ENCODE data around the gene TOP3B. TPM values are rescaled to one million over a fixed set of nuclear protein-coding genes. Genes with fewer than 3 reads are reported as not detected.
A peak's percentile ranks its signal among the peaks of the same experiment; 100 is the strongest.

The TOP3B gene
- total RNA-seq, 6 experiments from 2014 or later = 13.5 to 20.4 (median 15.6) TPM

DNA sequence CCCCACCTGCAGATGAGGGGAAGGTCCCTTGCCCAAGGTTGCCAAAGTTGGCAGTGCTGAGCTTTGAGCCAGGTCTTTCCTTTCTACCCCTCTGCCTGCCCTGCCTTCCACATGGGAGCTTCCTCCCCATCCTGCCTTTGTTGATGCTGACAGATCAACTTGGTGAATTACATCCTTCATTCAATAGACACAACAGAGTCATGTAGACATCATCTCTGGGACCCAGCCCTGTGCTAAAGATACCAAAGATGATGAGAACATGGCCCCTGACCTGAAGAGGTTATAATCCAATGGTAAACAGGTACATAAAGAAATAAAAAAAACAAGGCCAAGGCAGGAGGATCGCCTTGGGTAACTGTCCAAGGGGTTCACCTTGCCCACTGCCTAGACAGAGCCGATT is 72.7 kb downstream of the TOP3B start:
- no peak overlapping the region for H3K4me3 ChIP-seq
- peak in 1 of 3 donors; percentile 25 for DNase-seq
- intact Hi-C loops (cut with DNase I) = no loop called here
- no peaks in the 10 kb centered on the region for H3K36me3 ChIP-seq
- no peak overlapping the region for H3K27ac ChIP-seq
- H3K27me3 ChIP-seq = no peaks in the 10 kb centered on the region
- 100% methylated on average over 2 of the region's 2 CpGs for WGBS (ENCODE audit: insufficient coverage, low coverage, low lambda C conversion rate, missing lambda C conversion rate)
- H3K4me1 ChIP-seq = no peaks in the 10 kb centered on the region
- no peak for ATAC-seq
- TF ChIP-seq CTCF (IDR thresholded peaks at IDR 0.05) = no peak
- TF ChIP-seq POLR2A (IDR thresholded peaks at IDR 0.05) = no peak
- H3K9me3 ChIP-seq = no peaks in the 10 kb centered on the region

DNA sequence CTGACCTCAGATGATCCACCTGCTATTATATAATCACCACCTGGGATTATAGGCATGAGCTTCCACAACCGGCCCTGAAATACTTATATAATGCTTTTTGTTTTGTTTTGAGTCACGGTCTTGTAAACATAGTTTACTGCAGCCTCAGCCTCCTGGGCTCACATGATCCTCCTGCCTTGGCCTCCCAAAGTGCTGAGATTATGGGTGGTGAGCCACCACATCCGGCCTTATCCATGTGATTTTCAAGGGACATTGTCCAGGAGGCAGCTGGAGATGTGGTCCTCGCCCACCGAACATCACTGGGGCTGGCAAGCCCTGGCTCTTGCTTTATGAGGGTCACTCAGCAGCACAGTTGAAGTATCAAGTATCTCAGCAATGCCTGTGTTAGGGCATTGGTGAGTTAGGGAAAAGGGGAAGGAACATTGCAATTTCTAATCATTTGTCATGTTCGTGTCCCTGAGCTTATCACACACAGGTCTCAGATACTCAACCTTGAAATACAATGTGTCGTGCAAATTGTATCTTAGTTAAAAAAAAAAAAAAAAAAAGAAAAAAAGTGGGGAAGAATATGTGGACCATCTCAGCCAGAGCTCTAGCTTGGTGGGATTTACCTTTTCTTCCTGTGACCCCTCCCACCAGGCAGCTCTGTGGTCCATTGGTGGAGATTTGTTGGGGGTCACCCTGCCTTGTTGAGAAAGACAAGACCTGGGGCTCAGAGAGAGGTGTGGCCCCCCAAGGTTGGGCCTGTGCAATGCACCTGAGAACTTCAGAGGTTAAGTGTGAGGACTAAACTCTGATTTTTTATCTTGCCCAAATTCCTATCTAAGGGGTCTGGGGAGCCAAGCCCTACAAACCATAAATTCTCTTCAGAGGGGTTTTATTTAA is 74.7 kb downstream of the TOP3B start:
- TF ChIP-seq CTCF (IDR thresholded peaks at IDR 0.05) (no peak), POLR2A (IDR thresholded peaks at IDR 0.05) (no peak)
- no peaks in the 10 kb centered on the region for H3K9me3 ChIP-seq
- intact Hi-C loops (cut with DNase I) = no loop called here
- no peak for ATAC-seq
- no peak overlapping the region for H3K27ac ChIP-seq
- no peaks in the 10 kb centered on the region for H3K36me3 ChIP-seq
- H3K4me3 ChIP-seq = no peak overlapping the region
- no peaks in the 10 kb centered on the region for H3K4me1 ChIP-seq
- H3K27me3 ChIP-seq = no peaks in the 10 kb centered on the region
- WGBS (ENCODE audit: insufficient coverage, low coverage, low lambda C conversion rate, missing lambda C conversion rate) = 82% methylated on average over 5 of the region's 7 CpGs
- peak in 1 of 3 donors; percentile 21 for DNase-seq

Other genes starting within 250 kb of the TOP3B start
- gene YPEL1, start 247.0 kb downstream of the TOP3B start, total RNA-seq = 10 to 100 TPM in 1 of 6 experiments, 1 to 10 TPM in 5; 1.0 to 11.2 (median 2.7) TPM
- gene MAPK1, start 115.1 kb downstream of the TOP3B start, total RNA-seq = 10 to 100 TPM; 43.4 to 75.0 (median 59.5) TPM
- 10 to 100 TPM in 4 of 6 experiments, 1 to 10 TPM in 2; 5.0 to 19.4 (median 12.8) TPM for gene PPM1F, start 29.9 kb downstream of the TOP3B start, total RNA-seq

Data from right lobe of liver (tissue), 6 donors.